Astrocyte of the cerebellum (primary cell): ENCODE measurements around the gene ZC2HC1C.

Source experiments
- DNase-seq: peaks from one replicate; pipeline ENCODE4 v3.0.0-alpha.2; 2011; ENCODE audit warnings: low read depth
- H3K4me3 ChIP-seq: 2 replicates; pipeline ENCODE4 v1.5.1; 2011; ENCODE audit warnings: mild to moderate bottlenecking, low read depth, low read length, moderate library complexity
- in situ Hi-C: cut with HindIII; loops from 2 replicates; pipeline ENCODE4 v1.10.0; 2017; ENCODE audit warnings: low sequenced_read_pairs
- TF ChIP-seq, protein P1 (sequence below): IDR thresholded peaks from 2 replicates; pipeline ENCODE4 v1.5.1; 2012; ENCODE audit warnings: low read length, low read depth, moderate library complexity, mild to moderate bottlenecking; ENCODE audit errors: missing control alignments

ZC2HC1C gene, protein sequence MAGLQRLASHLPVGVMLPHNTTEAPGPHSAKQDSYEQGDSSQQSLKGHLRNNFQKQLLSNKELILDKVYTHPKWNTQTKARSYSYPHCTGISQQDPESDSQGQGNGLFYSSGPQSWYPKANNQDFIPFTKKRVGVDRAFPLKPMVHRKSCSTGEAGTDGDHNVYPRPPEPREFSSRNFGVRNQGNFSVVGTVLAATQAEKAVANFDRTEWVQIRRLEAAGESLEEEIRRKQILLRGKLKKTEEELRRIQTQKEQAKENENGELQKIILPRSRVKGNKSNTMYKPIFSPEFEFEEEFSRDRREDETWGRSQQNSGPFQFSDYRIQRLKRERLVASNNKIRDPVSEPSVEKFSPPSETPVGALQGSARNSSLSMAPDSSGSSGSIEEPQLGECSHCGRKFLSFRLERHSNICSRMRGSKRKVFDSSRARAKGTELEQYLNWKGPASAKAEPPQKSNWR

DNA sequence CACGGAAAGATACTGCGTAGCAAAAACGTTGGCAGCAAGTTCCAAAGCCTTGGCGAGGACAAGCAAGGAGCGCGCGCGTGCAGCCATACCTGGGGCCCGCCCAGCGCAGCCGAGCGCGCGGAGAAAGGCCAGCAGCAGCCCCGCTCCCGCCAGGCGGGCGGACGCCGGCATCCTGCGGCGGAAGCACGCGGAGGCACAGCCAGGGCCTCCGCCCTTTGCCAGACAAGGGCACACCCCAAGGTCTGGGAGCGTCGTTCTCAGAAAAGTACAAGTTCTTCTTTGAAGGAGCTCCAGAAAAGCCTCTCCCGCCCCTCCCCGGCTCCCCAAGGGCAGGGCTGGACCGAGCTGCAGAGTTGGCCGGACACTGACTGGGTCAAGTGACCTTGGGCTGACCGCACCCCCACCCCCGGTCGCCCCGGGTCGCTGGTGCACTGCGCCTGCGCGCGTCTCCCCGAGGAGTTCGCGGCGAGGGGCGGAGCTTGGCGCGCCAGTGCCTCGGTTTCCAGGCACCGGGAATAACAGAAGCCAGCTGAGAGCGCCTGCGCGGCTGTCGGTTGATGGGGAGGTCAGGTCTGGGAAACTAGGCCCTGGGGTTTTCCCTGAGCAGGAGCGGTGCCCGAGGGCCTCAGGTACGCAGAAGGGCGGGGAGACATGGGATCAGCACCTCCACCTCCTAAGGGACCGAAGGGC is at the start of gene ZC2HC1C:
Gene ZC2HC1C, plus strand, starts transcription at position 521 of the 690 bp plus-strand sequence. CDS start 933 bp downstream, outside the sequence.
- peak within 1 kb of the TSS; percentile 55 for H3K4me3 ChIP-seq
- TF ChIP-seq, protein P1, sequence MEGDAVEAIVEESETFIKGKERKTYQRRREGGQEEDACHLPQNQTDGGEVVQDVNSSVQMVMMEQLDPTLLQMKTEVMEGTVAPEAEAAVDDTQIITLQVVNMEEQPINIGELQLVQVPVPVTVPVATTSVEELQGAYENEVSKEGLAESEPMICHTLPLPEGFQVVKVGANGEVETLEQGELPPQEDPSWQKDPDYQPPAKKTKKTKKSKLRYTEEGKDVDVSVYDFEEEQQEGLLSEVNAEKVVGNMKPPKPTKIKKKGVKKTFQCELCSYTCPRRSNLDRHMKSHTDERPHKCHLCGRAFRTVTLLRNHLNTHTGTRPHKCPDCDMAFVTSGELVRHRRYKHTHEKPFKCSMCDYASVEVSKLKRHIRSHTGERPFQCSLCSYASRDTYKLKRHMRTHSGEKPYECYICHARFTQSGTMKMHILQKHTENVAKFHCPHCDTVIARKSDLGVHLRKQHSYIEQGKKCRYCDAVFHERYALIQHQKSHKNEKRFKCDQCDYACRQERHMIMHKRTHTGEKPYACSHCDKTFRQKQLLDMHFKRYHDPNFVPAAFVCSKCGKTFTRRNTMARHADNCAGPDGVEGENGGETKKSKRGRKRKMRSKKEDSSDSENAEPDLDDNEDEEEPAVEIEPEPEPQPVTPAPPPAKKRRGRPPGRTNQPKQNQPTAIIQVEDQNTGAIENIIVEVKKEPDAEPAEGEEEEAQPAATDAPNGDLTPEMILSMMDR: no peak
- peak; percentile 56 for DNase-seq
- in situ Hi-C loops: no loop called here

DNA sequence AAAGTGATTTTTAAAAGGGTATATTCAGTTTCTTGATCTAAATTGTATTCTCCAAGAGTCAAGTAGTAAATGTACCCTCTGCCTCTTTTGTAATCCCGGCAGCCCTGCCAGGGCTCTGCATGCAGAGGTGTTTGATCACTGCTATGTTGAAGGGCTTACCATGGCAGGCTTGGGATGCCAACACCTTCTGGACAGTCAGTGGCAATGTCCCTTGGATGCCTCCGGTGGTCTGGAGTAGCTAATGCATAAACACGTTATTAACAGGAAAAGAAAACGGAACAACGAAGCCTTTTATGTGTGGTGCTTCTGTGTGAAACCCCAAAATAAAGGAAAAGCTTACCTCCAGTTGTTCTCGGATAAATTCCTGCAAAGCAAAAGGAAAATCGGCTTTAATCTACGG is 46.8 kb upstream of the ZC2HC1C start:
- H3K4me3 ChIP-seq: no peak overlapping the region
- in situ Hi-C loops: no loop called here
- TF ChIP-seq, protein P1: peak; percentile 50
- DNase-seq: no peak

DNA sequence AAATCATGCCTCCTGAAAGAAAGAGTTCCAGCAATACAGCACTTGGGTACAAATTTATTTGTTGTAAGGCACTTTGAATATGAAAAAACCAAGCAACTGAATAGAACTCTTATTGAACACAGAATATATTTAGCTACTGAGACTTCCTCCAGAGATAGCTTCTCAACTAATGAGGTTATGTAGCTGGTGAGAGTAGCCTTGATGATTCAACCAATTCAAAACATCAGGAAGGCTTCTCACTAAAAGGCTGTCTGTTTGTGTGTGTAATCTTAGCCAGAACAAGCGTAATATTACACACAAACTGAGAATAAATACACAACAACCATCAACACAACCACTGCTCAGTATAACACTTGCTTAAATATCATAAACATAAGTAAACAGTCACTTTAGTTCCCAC is 46.3 kb upstream of the ZC2HC1C start:
- H3K4me3 ChIP-seq: no peak overlapping the region
- TF ChIP-seq, protein P1: no peak
- no peak for DNase-seq
- in situ Hi-C loops: no loop called here

DNA sequence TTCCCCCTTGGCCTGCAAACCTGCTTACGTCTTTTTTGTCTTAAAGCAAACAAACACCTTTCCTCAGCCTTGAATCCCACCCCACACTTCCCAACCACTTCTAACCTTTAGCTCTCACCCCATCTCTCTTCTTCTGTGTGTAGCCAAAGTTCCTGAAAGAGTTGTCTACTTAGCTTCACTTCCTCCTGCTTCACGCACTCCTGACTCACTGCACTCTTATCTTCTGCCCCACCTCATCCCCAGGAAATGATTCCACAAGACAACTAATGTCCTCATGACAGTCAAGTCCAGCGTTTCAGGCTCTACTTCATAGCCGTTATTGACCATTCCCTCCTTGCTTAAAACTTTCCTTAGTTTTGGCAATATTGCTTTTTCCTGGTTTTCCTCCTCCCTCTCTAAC is 44.4 kb upstream of the ZC2HC1C start:
- TF ChIP-seq, protein P1: no peak
- in situ Hi-C loops: no loop called here
- no peak overlapping the region for H3K4me3 ChIP-seq
- no peak for DNase-seq

DNA sequence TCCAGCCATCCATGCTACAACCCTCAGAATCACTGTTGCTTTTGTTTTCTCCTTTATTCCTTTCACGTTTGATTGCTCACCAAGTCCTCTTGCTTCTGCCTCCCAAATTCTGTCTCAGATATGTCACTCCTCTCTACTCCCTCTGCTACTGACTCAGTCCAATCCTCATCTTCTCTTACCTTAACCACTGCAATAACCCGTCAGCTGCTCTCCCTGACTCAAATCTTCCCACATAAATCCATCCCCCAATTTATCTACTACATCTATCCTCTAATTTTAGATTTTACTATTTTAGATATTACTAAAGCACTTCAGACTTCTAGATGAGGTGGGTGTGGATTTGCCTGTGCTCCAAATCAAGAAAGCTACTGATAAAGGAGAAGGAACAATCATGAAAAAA is 43.6 kb upstream of the ZC2HC1C start:
- DNase-seq: no peak
- TF ChIP-seq, protein P1: no peak
- H3K4me3 ChIP-seq: no peak overlapping the region
- in situ Hi-C loops: no loop called here

DNA sequence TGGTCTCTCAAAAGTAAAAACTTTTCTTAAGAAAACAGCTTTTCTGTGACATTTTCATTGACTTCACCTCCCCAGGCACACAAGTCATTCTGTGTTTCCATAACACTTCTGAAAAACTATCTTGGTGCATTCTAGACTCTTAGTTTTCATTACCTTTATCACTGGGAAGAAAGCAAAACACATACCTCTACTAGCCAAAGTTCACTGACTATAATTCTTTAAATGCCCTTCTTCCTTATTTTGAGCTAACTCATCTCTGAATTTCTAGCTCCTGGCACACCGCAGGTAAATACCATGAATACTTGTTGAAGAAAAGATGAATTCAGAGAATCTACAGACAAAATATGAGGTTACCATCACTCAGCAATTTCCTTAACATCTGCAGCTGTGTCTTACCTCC is 39.3 kb upstream of the ZC2HC1C start:
- DNase-seq: no peak
- in situ Hi-C loops: no loop called here
- H3K4me3 ChIP-seq: no peak overlapping the region
- TF ChIP-seq, protein P1: no peak
